IgD-negative memory B cell (primary cell): ENCODE data around the gene ASB10. TPM values are rescaled to one million over a fixed set of nuclear protein-coding genes. Genes with fewer than 3 reads are reported as not detected.

ENCODE experiments used
- H3K27ac Mint-ChIP-seq, 3 donors: one replicate each; pipeline ENCODE4 v1.8.0; 2020 to 2022; ENCODE audit warnings: mild to moderate bottlenecking in 3 of 3, mixed read lengths in 3 of 3, moderate library complexity in 1 of 3
- H3K27me3 Mint-ChIP-seq: one replicate; pipeline ENCODE4 v1.8.0; 2021; ENCODE audit warnings: mixed read lengths
- H3K36me3 Mint-ChIP-seq: one replicate; pipeline ENCODE4 v1.8.0; 2020; ENCODE audit warnings: mild to moderate bottlenecking, mixed read lengths
- H3K4me1 Mint-ChIP-seq, 3 donors: one replicate each; pipeline ENCODE4 v1.8.0; 2020 to 2022; ENCODE audit warnings: mixed read lengths in 3 of 3, mild to moderate bottlenecking in 1 of 3
- H3K4me3 Mint-ChIP-seq, 4 donors: one replicate each; pipeline ENCODE4 v1.8.0; 2020 to 2022; ENCODE audit warnings: mild to moderate bottlenecking in 4 of 4, mixed read lengths in 4 of 4, moderate library complexity in 3 of 4
- H3K9me3 Mint-ChIP-seq, 3 donors: one replicate each; pipeline ENCODE4 v1.8.0; 2020 to 2021; ENCODE audit warnings: mixed read lengths in 3 of 3, mild to moderate bottlenecking in 1 of 3
- polyA plus RNA-seq: library from polyadenylated mRNA; unstranded; fragments of 300-500 nt; fragmentation: Illumina TruSeq; gene quantifications from one replicate; pipeline ENCODE4 v1.2.3, GENCODE V29; 2021

ASB10 gene
- polyA plus RNA-seq, 1 donor from 2014 or later, result not detected

DNA sequence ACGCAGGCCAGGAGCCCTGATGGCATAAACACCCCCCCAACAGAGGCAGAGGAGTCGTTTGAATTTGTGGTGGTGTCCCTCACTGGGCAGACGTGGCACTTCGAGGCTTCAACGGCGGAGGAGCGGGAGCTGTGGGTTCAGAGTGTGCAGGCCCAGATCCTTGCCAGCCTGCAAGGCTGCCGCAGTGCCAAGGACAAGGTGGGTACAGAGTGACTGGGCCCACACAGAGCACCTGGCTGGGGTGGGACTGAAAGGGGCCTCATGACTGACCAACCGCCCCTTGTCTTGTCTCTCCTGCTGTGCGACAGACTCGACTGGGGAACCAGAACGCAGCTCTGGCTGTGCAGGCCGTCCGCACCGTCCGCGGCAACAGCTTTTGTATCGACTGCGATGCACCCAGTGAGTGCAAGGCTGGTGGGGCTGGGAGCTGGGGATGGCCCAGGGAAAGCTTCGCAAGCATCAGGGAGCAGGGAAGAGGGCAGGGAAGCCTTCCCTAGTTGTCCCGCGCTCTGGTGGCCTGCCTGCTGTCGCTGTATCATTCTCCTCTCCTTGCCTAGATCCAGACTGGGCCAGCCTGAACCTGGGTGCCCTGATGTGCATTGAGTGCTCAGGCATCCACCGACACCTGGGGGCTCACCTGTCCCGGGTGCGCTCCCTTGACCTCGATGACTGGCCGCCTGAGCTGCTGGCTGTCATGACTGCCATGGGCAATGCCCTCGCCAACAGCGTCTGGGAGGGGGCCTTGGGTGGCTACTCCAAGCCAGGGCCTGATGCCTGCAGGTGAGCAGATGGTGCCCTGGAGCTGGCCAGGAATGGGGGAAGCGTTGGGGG lies 45.0 kb downstream of the ASB10 start:
- no peaks in the 10 kb centered on the region for H3K27me3 Mint-ChIP-seq
- peaks cover 4% of the 10 kb centered on the region for H3K36me3 Mint-ChIP-seq
- peak overlapping the region in 1 of 3 donors; percentile 82 for H3K27ac Mint-ChIP-seq
- no peaks in the 10 kb centered on the region for H3K4me1 Mint-ChIP-seq
- H3K9me3 Mint-ChIP-seq, result no peaks in the 10 kb centered on the region
- H3K4me3 Mint-ChIP-seq, result peak overlapping the region in 1 of 4 donors; percentile 54

DNA sequence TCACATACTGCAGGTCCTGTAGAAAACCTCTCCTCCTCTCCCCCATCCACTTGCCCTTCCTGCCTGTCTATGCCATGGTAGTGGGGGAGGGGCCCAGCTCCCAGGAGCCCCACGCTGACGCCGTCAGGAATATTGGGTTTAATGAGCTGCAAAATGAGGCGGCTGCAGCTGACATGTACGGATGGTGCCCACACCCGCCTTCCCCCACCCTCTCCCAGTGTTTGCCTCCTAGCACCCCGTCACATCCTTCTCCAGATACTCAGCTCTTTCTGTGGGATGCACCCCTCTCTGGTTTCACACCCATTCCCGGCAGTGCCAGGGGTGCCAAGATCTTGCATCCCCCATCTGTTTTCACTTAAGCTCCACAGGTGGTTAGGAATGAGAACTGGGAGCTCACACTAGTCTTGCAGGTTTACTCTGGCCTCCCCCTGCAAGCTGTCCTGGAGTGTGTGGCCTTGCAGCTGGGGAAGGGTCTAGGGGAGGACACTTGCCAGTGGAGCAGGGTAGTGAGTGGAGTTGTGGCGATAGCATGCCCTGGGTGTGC lies 45.7 kb downstream of the ASB10 start:
- H3K36me3 Mint-ChIP-seq, result peaks cover 4% of the 10 kb centered on the region
- no peaks in the 10 kb centered on the region for H3K27me3 Mint-ChIP-seq
- peak overlapping the region in 1 of 3 donors; percentile 82 for H3K27ac Mint-ChIP-seq
- H3K4me3 Mint-ChIP-seq, result peak overlapping the region in 1 of 4 donors; percentile 54
- H3K9me3 Mint-ChIP-seq, result no peaks in the 10 kb centered on the region
- no peaks in the 10 kb centered on the region for H3K4me1 Mint-ChIP-seq

DNA sequence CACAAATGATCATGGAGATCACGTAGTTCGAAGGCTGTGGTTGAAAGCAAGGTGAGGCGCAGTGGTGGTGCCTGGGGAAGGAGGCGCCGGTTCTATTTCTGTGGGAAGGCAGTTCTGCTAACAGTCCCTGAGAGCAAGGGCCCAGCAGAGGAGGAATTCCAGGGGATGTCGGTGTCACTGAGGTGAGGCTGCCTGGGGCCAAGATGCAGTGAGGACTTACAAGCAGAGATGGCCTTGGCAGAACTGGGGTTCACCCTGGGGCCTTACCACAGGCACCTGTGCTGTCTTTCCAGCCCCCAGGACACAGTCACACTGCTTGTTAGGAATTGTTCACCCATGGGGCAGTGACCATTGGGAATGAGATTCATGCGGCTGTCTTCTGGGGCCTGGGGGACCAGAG lies 46.2 kb downstream of the ASB10 start:
- peaks cover 4% of the 10 kb centered on the region for H3K36me3 Mint-ChIP-seq
- H3K27ac Mint-ChIP-seq, result no peak overlapping the region
- H3K4me3 Mint-ChIP-seq, result no peak overlapping the region
- H3K27me3 Mint-ChIP-seq, result no peaks in the 10 kb centered on the region
- no peaks in the 10 kb centered on the region for H3K9me3 Mint-ChIP-seq
- no peaks in the 10 kb centered on the region for H3K4me1 Mint-ChIP-seq

DNA sequence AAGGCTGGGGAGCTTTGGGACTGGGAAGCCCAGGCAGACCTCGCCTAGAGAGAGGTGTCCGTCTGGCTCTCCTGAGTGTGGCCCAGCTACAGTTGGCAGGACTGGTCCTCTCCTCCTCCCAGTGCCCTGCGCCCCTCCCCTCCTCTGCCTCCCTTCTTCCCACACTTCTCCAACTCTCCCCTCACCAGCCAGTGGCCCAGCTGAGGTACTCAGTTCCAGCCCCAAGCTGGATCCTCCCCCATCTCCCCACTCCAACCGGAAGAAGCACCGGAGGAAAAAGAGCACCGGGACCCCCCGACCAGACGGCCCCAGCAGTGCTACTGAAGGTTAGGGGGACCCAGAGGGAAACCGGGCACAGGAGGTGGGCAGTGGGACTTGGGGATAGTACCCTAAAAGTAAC lies 47.3 kb downstream of the ASB10 start:
- H3K36me3 Mint-ChIP-seq, result peaks cover 4% of the 10 kb centered on the region
- H3K27ac Mint-ChIP-seq, result no peak overlapping the region
- H3K27me3 Mint-ChIP-seq, result no peaks in the 10 kb centered on the region
- H3K4me1 Mint-ChIP-seq, result no peaks in the 10 kb centered on the region
- H3K4me3 Mint-ChIP-seq, result no peak overlapping the region
- H3K9me3 Mint-ChIP-seq, result no peaks in the 10 kb centered on the region

DNA sequence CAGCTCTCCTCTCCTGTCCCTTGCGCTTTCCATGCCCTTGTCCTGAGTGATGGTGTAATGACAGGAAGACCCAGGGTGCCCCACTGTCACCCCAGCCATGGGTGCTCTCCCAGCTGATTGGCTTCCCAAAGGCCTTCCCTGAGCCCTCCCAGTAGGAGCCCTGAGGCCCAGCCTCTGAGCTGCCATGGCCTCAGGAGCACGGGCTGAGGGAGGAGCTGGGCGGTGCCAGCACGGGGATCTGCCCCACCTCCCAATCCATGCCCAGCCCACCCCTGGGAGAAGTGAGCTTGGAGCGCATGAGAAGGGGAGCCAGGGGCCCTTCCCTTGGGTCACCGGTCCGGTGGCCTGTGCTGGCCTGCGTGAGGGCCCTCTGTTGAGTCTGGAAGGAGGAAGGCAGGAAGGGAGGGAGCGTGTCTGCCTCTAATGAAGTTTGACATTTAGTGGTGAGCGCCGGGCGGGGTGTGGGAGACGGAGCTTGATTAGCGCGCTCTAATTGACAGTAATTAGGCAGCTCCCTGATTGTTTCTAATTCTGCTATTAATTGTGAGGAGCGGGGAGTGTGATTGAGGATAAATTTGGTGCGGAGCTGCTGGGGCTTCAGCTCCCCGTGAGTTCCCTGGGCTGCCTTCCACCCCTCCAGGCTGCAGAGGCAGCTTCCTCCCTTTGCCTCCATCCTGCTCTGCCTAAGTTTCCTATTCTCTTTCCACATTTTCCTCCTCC lies 47.8 kb downstream of the ASB10 start:
- H3K36me3 Mint-ChIP-seq, result peaks cover 4% of the 10 kb centered on the region
- peak overlapping the region in 1 of 3 donors; percentile 39 for H3K27ac Mint-ChIP-seq
- H3K4me3 Mint-ChIP-seq, result no peak overlapping the region
- no peaks in the 10 kb centered on the region for H3K9me3 Mint-ChIP-seq
- H3K27me3 Mint-ChIP-seq, result no peaks in the 10 kb centered on the region
- H3K4me1 Mint-ChIP-seq, result no peaks in the 10 kb centered on the region

DNA sequence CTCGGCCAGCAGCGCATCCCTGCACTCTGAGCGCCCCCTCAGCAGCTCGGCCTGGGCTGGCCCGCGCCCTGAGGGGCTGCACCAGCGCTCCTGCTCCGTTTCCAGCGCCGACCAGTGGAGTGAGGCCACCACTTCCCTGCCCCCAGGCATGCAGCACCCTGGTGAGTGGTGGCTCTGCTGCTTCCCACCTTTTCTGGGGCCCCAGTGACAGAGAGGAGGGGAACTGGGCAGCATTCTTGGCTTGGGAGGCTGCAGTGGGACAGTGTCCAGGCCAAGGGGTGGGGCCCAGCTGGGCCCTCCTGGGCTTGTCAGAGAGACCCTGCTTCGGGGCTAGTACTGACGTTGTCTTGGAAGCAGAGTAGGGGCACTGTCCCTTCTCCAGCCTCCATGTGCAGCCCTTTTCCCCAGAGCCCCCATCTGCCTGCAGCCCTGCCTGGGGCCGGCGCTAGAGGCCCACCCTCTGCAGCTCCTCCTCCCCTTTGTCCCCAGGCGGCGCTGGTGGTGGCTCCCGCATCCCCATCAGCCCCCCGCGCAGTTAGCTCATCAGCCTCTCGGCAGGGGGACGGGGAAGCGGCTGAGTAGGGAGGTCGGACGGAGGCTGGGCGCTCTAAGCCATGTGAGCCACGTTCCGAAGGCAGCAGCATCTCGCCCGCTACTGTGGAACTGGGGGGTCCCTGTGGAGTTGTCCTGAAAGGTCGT lies 48.7 kb downstream of the ASB10 start:
- H3K4me3 Mint-ChIP-seq, result no peak overlapping the region
- no peaks in the 10 kb centered on the region for H3K9me3 Mint-ChIP-seq
- H3K36me3 Mint-ChIP-seq, result no peaks in the 10 kb centered on the region
- no peaks in the 10 kb centered on the region for H3K27me3 Mint-ChIP-seq
- H3K27ac Mint-ChIP-seq, result no peak overlapping the region
- no peaks in the 10 kb centered on the region for H3K4me1 Mint-ChIP-seq

DNA sequence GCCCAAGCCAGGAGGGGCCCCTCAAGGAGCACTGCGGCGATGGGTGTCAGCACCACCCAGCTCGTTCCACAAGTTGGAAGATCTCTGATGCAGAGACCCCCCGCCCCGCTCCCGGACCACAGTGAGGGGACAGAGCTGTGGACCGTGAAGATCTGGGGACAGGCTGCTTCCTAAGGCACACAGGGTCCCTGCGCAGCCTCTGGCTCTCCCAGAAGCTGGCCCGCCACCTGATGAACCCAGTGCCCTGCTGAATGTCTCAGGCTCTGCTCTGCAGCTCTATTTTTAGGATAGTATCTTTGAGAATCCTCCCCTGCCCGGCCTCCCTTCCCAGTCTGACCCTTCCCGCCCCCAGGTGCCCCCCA lies 49.3 kb downstream of the ASB10 start:
- Mint-ChIP-seq H3K4me1 (no peaks in the 10 kb centered on the region), H3K4me3 (no peak overlapping the region), H3K36me3 (no peaks in the 10 kb centered on the region), H3K27me3 (no peaks in the 10 kb centered on the region), H3K27ac (no peak overlapping the region), H3K9me3 (no peaks in the 10 kb centered on the region)

DNA sequence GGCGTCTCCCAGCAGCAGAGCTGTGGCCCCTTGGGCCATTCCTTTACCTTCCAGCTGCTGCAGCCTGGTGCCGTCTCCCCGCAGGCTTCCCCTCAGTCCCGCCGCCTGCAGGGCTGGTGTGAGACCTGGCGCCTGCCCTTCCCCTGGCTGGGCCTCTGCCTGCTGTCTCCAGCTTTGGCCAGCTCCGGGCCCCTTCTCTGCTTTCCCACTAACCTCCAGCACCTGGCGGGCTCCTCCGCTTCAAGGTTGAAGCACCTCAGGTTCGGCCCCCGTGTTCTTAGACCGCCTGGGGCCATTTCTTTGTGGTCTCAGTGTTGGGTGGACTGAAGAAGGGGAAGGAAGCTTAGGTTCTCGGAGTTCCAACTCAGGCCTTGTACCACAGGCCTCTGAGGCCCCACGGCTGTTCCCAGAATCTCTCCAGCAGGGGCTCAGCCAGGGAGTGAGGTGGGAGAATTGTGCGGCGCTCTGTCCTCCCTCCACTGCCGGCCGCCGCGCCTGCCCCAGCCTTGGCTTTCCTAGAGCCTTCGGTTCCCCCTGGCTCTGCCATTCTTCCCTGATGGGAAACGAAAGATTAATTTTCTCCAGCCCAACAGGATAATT lies 49.9 kb downstream of the ASB10 start:
- Mint-ChIP-seq H3K4me1 (no peaks in the 10 kb centered on the region), H3K4me3 (no peak overlapping the region), H3K27me3 (no peaks in the 10 kb centered on the region), H3K9me3 (no peaks in the 10 kb centered on the region), H3K27ac (no peak overlapping the region), H3K36me3 (no peaks in the 10 kb centered on the region)

DNA sequence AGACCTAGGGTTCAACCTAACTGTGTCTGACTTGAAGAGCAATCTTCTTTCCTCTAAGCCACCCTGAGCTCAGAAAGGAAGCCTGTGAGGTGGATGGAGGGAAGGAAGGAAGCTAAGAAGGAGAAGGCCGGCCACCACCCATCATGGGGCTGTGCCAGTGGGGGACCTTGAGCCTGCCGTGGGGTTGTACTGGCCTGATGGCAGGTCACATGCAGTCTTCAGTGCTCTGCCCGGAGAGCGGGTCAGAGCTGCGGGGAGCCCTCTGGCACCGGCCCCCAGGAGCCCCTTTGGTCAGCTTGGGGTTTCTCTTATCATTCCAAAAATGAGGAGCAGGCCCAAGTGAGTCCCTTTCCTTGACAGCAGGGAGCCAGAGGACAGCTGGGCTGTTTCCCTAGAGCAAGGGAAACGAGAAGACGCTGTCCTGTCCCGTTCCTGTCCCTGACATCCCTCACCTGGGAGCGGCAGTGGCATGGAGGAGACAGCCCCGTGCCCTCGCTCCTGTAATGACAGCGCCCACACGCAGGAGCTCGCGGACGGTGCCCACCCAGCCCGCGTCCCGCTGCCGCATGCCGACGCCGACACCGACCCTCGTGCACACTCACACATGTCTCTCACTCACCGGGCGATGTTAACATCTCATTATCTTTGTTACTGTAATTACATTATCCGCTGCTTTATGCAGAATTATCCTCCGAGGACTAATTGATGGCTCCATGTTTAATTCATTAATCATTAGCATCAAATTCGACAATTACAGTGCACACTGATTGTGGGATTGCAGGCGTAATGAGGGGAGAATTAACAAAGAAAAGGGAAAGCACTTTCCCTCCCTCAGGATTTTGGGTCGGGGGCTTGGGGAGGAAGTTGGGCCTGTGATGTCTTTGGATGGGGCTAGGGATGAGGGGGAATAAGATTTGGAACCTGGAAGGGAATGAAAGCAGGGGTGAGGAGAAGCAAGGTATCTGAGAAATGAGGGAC lies 50.9 kb downstream of the ASB10 start:
- no peaks in the 10 kb centered on the region for H3K27me3 Mint-ChIP-seq
- no peak overlapping the region for H3K4me3 Mint-ChIP-seq
- H3K4me1 Mint-ChIP-seq, result no peaks in the 10 kb centered on the region
- H3K9me3 Mint-ChIP-seq, result no peaks in the 10 kb centered on the region
- peak overlapping the region in 1 of 3 donors; percentile 10 for H3K27ac Mint-ChIP-seq
- no peaks in the 10 kb centered on the region for H3K36me3 Mint-ChIP-seq

DNA sequence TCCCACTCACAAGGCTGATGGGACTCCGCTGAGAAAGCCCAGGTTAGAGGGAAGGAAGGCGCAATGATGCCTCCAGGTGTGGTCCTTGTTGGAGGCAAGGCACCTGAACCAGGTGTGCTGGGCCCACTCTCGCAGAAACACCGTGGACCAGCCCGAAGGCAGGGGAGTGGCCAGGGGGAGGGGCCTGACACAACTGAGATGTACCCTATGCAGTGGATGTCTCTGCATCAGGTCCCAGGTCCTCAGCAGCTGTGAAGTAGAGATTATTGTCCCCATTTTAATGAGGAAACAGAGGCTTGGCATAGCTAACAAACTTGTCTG lies 51.6 kb downstream of the ASB10 start:
- Mint-ChIP-seq H3K9me3 (no peaks in the 10 kb centered on the region), H3K4me3 (no peak overlapping the region), H3K36me3 (no peaks in the 10 kb centered on the region), H3K27ac (no peak overlapping the region), H3K4me1 (no peaks in the 10 kb centered on the region), H3K27me3 (no peaks in the 10 kb centered on the region)

DNA sequence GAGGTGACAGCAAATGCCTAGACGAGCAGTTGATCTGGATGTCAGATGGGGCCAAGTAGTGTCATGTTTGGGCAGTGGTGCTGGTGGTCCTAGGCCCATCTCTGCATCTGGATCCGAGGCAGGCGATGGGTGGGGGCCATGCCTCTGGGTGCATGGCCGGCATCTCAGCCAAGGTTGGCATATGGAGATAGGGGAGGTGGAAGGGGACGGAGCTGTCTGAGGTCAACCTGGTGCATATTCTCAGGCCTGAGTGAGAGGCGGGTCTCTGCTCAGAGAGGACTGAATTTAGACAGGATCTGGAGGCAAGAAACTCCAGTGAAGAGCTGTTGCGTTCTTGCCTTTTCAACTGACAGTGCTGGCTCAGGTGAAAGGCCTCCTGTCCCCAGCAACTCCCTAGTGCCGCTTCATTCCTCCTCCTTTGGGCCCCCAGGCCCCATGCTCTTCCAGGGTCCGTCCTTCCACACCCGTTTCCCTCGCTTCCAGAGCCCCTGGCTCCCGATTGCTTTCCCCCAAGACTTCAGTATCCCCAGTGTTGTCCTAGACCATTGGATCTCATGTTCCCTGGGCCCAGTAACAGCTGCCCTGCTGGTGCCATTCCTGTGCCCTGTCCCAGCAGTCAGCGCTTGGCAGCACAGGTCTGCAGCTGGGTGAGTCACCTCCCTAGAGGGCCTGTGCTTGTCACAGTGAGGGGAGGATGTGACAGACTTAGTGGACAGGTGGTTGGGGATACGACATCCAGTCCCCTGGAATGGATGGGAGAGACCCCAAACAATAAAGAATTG lies 52.1 kb downstream of the ASB10 start:
- H3K27ac Mint-ChIP-seq, result no peak overlapping the region
- H3K36me3 Mint-ChIP-seq, result no peaks in the 10 kb centered on the region
- peak overlapping the region in 1 of 4 donors; percentile 8 for H3K4me3 Mint-ChIP-seq
- H3K9me3 Mint-ChIP-seq, result no peaks in the 10 kb centered on the region
- no peaks in the 10 kb centered on the region for H3K4me1 Mint-ChIP-seq
- H3K27me3 Mint-ChIP-seq, result no peaks in the 10 kb centered on the region

DNA sequence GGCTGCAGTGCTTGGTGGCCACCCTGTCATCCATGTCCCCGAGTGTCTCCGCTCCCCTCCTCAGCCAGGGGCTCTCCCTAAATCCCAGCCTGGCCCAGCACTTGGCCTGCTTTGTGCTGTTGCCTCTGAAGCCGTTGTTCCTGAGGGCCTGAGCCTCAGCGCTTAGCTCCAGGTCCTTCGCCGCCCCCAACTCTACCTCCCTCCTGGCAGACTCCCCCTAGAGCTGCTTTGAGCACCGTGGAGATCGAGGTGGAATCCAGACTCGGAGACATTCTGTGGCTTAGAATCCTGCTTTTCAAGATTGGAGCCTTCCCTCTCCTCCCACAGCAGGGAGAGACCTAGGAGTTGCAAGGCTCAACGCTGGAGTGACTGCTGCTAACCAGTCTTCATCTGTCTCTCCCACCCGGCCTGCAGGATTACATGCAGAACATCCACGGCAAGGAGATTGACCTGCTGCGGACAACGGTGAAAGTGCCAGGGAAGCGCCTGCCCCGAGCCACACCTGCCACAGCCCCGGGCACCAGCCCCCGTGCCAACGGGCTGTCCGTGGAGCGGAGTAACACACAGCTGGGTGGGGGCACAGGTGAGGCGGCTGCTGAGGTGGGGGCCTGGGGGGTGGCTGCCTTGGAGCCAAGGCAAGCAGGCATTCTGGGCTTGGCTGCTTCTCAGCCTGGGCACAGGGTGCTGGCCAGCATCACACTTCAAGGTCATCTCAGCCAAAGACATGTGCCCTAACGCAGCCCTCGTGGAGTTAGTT lies 52.9 kb downstream of the ASB10 start:
- Mint-ChIP-seq H3K27ac (peak overlapping the region in 1 of 3 donors; percentile 23), H3K4me3 (no peak overlapping the region), H3K36me3 (no peaks in the 10 kb centered on the region), H3K4me1 (no peaks in the 10 kb centered on the region), H3K9me3 (no peaks in the 10 kb centered on the region), H3K27me3 (no peaks in the 10 kb centered on the region)
